HG03064 (cell line): ENCODE data around the gene ADAMTS13.
"Not testable (repeated sequence)": the region's sequence is repeated elsewhere in the genome, so short reads cannot be mapped to it uniquely, and the experiment has no call there.

Source experiments
- ATAC-seq: cut with Tn5 transposase; IDR thresholded peaks from one replicate; pipeline ENCODE4 v1.9.1; 2021; ENCODE audit warnings: low read depth; ENCODE audit not compliant: unreplicated experiment

ADAMTS13 gene

GRCh38 chr9:133391449-133391848 lies 30.7 kb upstream of the ADAMTS13 start:
- not testable (repeated sequence) for ATAC-seq

GRCh38 chr9:133392308-133392707 lies 29.9 kb upstream of the ADAMTS13 start:
- ATAC-seq: not testable (repeated sequence)

GRCh38 chr9:133393399-133393798 lies 28.8 kb upstream of the ADAMTS13 start:
- ATAC-seq: no peak

GRCh38 chr9:133394687-133395271 lies 27.4 kb upstream of the ADAMTS13 start:
- no peak for ATAC-seq

- ATAC-seq: no peak
Observed at GRCh38 chr9:133396952-133397351, 25.2 kb upstream of the ADAMTS13 start.

- ATAC-seq: no peak
Observed at GRCh38 chr9:133397370-133397769, 24.8 kb upstream of the ADAMTS13 start.

GRCh38 chr9:133397895-133398294 lies 24.3 kb upstream of the ADAMTS13 start:
- no peak for ATAC-seq

GRCh38 chr9:133400292-133400691 lies 21.9 kb upstream of the ADAMTS13 start:
- ATAC-seq: no peak

- no peak for ATAC-seq
Observed at GRCh38 chr9:133401588-133401987, 20.6 kb upstream of the ADAMTS13 start.

GRCh38 chr9:133402689-133403088 lies 19.5 kb upstream of the ADAMTS13 start:
- ATAC-seq: no peak

- no peak for ATAC-seq
Observed at GRCh38 chr9:133403766-133404453, 18.3 kb upstream of the ADAMTS13 start.

- ATAC-seq: no peak
Observed at GRCh38 chr9:133404454-133405002, 17.6 kb upstream of the ADAMTS13 start.

- ATAC-seq: no peak
Observed at GRCh38 chr9:133405508-133406438, 16.4 kb upstream of the ADAMTS13 start.

- ATAC-seq: no peak
Observed at GRCh38 chr9:133406480-133407307, 15.5 kb upstream of the ADAMTS13 start.

- ATAC-seq: no peak
Observed at GRCh38 chr9:133408042-133408441, 14.1 kb upstream of the ADAMTS13 start.

- no peak for ATAC-seq
Observed at GRCh38 chr9:133415170-133415569, 7.0 kb upstream of the ADAMTS13 start.

- ATAC-seq: peak; percentile 52
Observed at GRCh38 chr9:133417541-133418461, 4.4 kb upstream of the ADAMTS13 start, which contains the start of gene REXO4. TSS of gene REXO4 (minus strand) at chr9:133418010. CDS start at chr9:133417844, 166 bp downstream.

- ATAC-seq: no peak
Observed at GRCh38 chr9:133419005-133419404, 3.2 kb upstream of the ADAMTS13 start.

GRCh38 chr9:133420392-133420827 lies 1.8 kb upstream of the ADAMTS13 start:
- ATAC-seq: no peak
